Fibroblast of upper back skin (primary cell): Measurements from ENCODE around the gene LAMA1.

Experiments
- DNase-seq: peaks from one replicate; pipeline ENCODE4 v3.0.0-alpha.2; 2013

LAMA1 gene

GRCh38 chr18:7037470-7037869 is 80.1 kb downstream of the LAMA1 start:
- DNase-seq: no peak

- no peak for DNase-seq
These were observed 81.8 kb downstream of the LAMA1 start for GRCh38 chr18:7035807-7036206.

GRCh38 chr18:7034924-7035323 is 82.7 kb downstream of the LAMA1 start:
- no peak for DNase-seq

- DNase-seq: no peak
These were observed 85.1 kb downstream of the LAMA1 start for GRCh38 chr18:7032537-7032936.

GRCh38 chr18:7028625-7029024 is 89.0 kb downstream of the LAMA1 start:
- DNase-seq: no peak

- no peak for DNase-seq
These were observed 92.4 kb downstream of the LAMA1 start for GRCh38 chr18:7025194-7025593.

DNA sequence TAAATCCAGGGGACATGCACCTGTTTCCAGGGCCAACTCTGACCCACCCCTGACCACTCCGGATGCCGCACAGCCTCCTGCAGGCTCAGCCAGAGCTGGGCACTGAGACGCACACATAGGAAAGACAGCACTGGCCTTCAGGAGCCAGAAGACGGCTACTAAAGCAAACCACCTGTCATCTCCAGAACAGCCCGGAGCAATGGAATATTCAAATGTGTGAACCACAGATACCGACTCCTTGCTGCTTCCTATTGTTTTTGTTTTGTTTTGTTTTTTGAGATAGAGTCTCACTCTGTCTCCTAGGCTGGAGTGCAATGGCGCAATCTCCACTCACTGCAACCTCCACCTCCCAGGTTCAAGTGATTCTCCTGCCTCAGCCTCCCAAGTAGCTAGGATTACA is 94.0 kb downstream of the LAMA1 start:
- no peak for DNase-seq

- DNase-seq: no peak
These were observed 94.5 kb downstream of the LAMA1 start for GRCh38 chr18:7023063-7023580.

GRCh38 chr18:7021994-7022840 is 95.4 kb downstream of the LAMA1 start:
- peak; percentile 55 for DNase-seq

DNA sequence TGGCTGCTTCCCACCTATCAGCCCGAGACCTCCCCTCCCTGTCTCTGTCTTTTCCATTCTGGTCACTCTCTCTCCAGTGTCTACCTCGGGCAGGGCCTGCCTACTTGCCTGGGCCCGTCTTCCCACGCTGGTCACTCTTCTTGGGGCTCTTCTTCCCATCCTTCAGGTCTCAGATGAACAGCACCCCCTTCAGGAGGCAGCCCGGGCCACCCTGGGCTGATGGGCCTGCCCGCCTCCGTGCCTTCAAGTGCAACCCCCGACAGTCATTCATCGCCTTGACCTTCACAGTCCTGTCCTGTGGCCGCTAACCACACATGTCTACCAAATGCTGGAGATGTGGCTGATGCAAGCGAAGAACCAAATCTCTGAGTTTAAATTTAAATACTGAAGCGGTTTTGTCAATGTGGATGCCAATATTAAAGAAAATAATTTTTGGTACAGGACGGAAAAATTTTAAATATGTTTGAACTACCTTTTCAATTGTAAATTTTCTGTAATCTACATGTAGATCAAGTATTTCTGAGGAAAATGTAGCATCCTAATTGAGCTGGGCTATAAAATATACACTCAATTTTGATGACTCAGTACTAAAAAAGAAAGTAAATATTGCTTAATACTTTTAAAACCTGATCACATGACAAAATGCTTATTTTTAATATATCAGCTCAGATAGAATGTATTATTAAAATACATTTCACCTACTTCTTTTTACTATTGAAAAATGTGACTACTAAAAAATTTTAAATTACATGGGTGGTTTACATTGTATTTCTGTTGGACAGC is 96.4 kb downstream of the LAMA1 start:
- peak; percentile 1 for DNase-seq

DNA sequence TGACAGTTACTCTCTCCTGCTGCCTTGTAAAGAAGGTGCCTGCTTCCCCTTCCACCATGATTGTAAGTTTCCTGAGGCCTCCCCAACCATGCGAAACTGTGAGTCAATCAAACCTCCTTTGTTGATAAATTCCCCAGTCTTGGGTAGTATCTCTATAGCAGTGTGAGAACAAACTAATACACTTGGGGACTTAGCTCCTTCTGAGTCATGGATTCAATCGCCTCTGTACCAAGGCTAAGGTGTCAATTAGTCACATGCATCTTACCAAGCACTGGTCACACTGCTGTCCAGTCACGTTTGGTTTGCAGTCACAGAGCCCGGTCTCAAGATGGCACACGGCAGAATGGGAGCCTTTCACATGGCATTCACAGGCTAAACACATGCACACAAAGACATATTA is 100.6 kb downstream of the LAMA1 start:
- no peak for DNase-seq

GRCh38 chr18:7011142-7011541 is 106.5 kb downstream of the LAMA1 start:
- DNase-seq: no peak

- DNase-seq: no peak
These were observed 113.6 kb downstream of the LAMA1 start for GRCh38 chr18:7004009-7004408.

DNA sequence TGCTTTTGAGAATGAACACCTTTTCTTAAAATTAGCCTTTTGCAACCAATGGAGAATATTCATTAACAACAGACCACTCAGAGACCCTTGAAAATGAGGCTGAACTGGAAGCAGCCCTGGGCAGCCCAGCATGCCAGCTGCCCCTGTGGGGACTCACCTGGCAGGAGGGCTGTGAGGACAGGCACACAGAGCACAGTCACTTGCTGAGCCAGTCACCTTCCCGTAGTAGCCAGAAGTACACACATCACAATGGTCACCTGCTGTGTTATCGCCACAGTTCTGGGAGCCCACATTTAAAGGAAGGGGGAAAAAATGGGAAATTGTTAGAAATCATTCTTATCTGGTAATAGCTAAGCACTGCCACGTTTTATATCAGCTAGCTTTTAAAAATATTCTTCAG is 115.5 kb downstream of the LAMA1 start:
- no peak for DNase-seq

DNA sequence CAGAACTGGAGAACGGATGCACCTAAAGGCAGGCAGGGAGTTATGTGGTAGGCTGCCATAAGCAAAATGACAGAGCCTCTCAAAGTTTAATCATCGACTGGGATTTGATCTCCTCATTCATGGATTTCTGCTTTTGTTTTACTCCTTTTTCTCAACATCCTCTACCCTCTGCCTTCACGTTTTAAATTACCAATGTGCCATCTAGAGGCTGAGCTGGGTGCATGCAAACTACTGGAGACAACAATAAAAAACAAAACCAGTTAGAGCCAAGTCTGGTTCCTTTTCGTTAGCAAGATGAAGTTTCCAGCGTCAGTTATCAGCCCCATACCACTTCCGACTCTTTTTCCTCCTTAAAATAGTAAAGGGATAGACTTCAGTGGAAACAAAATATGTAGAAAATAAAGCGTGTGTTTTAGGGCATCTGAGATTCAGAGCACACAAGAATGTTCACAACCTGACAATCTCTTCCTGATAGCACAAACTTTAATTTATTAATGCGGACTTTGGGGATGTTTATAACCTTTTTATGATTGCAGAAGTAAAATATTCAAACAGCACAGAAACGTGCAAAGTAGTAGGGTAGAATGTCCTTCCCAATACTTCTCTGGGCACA is 117.0 kb downstream of the LAMA1 start:
- peak; percentile 31 for DNase-seq

DNA sequence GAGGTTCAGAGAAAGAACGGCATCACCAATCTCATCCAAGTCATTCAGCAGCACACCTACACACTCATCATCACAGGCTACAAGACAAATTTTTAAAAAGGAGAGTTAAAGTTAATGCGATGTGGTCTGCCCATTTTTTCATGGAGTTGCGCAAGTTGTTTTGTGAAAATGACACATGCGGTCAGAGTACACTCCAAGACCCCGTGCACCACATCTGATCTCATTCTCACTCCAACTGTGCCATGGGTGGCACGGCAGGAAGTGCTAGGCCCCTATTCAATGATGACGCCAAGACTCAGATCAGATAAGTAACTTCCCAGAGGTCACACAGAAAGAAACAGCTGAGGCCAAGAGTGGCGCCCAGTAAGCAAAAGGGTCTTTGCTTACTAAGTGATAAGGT is 119.8 kb downstream of the LAMA1 start:
- no peak for DNase-seq

GRCh38 chr18:6994771-6995430 is 122.7 kb downstream of the LAMA1 start:
- DNase-seq: no peak

GRCh38 chr18:6994056-6994770 is 123.4 kb downstream of the LAMA1 start:
- peak; percentile 20 for DNase-seq

GRCh38 chr18:6992761-6993160 is 124.8 kb downstream of the LAMA1 start:
- no peak for DNase-seq

- no peak for DNase-seq
These were observed 134.2 kb downstream of the LAMA1 start for GRCh38 chr18:6983366-6983765.

DNA sequence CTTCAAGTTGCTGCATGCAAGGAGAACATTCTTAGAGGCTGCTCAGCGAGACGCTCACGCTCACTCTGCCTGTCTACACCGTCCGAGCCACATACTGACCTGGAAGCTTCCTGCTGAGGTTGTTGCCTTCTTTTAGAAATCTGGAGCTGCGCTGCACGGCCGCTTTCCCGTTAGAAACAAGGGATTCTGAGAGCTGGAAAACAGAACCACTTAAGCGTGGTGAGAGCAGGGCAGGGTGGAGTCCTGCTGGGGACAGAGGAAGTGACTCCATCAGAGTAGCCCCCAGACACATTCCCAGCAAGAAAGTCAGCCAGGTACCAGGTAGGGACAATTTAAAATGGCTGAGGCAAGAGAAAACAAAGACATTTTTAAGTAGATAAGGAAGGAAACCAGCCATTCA is 135.2 kb downstream of the LAMA1 start:
- no peak for DNase-seq

DNA sequence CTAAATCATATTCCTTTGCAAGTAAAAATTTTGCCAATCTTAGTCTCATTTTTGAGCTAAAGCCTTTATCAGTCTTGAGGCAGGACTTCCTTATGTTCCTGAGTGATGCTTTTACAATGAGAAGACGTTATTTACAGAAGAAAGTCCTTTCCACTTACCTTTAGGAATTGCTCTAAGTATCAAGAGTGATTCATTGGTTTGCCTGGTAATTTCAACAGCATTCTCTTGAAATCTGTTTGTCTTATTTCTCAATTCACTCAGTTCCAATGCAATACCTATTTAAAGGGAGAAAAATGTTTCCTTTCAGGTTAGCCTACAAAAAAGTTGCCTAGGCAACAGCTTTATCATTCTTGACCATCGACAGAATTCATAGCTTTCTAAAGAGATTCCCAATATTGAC is 137.2 kb downstream of the LAMA1 start:
- no peak for DNase-seq
